NCI-H1092 (cell line): ENCODE measurements around the gene CARMIL1.

Experiments
- DNase-seq: peaks from one replicate; lab custom pipeline; 2025; lab: John Stamatoyannopoulos, UW

Gene CARMIL1

DNA sequence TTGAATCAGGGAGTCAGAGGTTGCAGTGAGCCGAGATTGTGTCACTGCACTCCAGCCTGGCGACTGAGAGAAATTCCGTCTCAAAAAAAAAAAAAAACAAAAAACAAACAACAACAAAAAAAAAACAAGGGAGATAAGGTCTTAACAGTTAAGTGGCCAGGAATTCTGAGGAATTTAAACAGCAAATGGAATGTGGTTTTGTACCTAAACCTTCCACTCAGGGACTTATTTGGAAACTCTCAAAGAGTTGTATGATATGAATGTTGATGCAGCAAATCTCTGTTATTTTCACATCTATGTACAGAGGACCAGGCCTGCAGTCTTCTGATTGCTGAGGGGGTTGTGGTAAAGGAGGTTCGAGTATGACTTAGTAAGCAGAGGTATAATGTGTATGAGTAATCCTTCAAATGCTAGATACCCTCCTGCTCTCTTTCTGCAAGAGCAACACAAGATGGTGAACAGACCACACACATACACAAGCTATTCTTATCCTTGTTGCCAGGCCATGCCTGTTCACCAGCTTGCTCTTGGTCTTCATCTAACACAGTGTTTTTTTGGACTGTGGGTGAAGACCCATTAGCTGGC lies 197.9 kb downstream of the CARMIL1 start:
- DNase-seq: no peak

GRCh38 chr6:25478973-25479372 lies 199.8 kb downstream of the CARMIL1 start:
- DNase-seq: no peak

DNA sequence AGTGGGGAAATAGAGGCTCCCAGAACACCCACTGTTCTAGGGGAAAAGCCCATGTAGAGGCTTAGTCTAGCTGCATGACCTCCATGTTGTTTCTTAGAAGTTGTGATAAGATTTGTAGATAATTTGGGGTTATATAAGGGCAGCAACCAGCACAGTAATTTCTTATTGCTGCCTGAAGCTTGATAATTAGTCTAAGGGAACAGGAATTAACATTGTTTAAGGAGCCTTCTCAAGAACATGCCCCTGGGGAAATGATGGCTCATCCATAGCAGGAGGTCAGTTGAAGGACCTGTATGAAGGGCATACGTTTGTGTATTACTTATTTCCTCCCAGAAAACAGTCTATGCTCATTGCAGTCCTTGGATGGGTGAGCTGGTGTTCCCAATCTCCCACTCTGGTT lies 202.1 kb downstream of the CARMIL1 start:
- DNase-seq: no peak

DNA sequence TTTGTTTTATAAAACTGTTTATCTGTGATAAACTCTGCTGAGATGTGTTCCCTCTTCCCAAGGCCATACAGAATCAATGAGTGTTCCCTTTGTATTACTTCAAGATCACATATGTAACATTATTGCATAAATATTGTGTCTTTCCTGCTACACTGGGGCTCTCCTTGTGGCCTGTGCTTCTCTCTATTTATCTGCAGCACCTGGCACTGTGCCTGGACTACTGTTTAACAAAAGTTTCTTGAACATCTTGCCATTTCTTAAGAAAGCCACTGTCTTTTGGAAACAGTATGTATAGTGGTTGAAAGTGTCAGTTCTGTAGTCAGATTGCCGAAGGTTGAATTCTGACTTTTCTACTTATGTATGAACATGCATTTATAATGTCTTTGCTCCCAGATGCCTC lies 203.8 kb downstream of the CARMIL1 start:
- no peak for DNase-seq

DNA sequence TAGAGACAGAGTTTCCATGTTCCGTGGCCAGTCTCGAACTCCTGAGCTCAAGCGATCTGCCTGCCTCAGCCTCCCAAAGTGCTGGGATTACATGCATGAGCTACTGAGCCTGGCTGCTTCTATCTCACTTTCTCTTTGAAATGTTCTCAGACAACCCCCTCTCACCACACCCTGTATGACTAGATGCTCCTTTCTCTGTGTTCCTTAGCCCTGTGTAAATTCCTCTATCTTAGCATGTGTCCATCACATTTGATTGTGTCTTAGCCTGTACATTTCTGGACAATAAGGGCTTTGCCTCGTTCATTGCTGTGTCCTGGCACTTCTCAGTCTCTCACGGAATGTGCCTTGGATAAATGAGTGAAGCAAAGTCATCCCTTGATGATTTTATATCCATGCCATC lies 204.8 kb downstream of the CARMIL1 start:
- no peak for DNase-seq

DNA sequence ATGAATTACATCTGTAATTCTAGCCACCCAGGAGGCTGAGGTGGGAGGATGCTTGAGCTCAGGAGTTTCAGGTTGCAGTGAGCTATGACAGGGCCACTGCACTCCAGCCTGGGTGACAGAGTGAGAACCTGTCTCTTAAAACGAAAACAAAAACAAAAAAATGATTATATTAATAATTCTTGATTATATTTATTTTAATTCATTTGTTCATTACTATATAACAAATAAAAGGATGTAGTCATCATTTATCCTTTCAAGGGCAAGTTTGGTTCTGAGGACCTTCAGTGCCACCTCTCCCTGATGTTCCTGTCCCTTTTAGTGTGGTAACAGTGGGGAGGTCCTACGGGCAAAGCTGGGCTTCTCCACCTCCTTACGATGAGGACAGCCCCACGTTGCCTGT lies 205.7 kb downstream of the CARMIL1 start:
- DNase-seq: no peak

GRCh38 chr6:25485821-25486534 lies 206.8 kb downstream of the CARMIL1 start:
- peak; percentile 88 for DNase-seq

DNA sequence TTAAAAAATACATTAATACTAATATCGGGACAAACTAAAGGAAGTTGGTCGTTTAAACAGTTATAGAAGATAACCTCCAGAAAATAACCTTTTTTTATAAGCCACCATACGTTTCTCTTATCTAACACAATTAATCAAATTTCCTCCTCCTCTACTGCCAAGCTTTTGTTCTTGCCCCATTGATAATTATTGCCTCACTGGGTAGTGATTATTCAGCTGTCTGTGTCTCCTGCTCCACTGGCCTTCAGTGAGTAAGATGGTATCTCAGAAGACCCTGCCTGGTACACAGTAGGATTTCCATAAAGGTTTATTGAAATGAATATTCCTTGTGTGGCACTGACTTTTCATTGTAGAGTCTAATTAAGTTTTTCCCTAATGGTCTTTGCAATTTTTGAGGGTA lies 207.4 kb downstream of the CARMIL1 start:
- DNase-seq: peak; percentile 1

GRCh38 chr6:25487012-25487411 lies 207.8 kb downstream of the CARMIL1 start:
- peak; percentile 17 for DNase-seq

- DNase-seq: no peak
Measured at GRCh38 chr6:25488156-25488555, 209.0 kb downstream of the CARMIL1 start.

GRCh38 chr6:25489399-25489798 lies 210.2 kb downstream of the CARMIL1 start:
- DNase-seq: no peak

DNA sequence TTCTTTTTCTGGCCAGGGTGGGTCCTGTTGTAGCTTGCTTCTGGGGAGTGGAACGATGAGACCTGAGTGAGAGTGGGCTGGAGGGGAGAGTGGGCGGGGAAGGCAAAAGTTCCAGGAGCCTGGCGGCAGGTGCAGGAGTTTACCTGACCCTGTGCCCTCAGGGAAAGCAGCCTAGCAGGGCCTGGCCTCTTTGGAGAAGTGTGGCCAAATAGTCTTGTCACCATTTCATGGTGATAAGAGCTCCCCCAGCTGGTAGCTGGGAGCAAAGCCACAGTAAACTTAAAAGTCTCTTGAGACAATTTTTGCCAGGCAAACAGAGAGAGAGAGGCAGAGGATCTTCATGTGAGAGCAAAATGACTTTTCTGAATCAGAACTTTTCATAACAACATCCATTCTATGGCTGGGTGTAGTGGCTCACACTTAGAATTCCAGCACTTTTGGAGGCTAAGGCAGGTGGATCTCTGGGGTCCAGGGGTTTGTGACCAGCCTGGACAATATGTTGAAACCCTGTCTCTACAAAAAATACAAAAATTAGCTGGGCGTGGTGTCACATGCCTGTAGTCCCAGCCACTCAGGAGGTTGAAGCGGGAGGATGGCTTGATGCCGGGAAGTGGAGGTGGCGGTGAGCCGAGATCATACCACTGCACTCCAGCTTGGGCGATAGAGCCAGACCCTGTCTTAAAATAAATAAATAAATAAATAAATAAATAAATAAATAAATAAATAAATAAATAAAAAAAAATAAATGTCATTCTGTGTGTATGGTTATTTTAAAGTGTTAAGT lies 211.0 kb downstream of the CARMIL1 start:
- DNase-seq: peak; percentile 74

- no peak for DNase-seq
Measured at GRCh38 chr6:25492951-25493350, 213.8 kb downstream of the CARMIL1 start.

- DNase-seq: no peak
Measured at GRCh38 chr6:25494469-25494868, 215.3 kb downstream of the CARMIL1 start.

DNA sequence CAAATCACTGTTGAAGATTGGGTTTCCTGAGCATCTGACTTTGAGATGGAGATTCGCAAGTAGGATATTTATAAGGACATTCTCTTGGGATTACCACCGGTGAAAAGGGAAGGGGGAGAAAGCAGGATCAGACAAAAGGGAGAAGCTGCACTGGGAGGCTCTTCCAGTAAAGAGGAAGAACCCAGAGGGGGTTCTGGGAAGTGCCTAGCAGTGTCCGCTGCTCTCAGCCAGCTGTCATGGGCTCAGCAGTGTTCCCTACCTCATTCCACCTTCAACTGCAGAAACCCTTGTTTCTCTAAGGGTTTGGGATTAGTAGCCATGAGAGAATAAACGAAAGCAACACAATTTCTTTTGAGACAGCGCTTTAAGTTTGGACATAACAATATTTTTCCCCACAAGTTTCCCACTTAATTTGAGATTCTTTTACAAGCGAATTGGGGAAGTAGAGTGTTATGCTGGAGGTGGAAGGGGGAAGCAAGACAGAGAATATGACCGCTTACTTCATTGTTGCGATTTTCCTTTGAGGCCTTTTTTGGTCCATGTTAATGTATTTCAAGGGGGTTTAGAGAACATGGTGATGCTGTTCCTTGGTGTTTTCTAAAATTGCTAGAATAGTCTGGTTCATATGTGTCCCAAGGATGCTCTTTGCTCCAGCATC lies 218.3 kb downstream of the CARMIL1 start:
- DNase-seq: no peak

- no peak for DNase-seq
Measured at GRCh38 chr6:25498505-25498904, 219.3 kb downstream of the CARMIL1 start.

DNA sequence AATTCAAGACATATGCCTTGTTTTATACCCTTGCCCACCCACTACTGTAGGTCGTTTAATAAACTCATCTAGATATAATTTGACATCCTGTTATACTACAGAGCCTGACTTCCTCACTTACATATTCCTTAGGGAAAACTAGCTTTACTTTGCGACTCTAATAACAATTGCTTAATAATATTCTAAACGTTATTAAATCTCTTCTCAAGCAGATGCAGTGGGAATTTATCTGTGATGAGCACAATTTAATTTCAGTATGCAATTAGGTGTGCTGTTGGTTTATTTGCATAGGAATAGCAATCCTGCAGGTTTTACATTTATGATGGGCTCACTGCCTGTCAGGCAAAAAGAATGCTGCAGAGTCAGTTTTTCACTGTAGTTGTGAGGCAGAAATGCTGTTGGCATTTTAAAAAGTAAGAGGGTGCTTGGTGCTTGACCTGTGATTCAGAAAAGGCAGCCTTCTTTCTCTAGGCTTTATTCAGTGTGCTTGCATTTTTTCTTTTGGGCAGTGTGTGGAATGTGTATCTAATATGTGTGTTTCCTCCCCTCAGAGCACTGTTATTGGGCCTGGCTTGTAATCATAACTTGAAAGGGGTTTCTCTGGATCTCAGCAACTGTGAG lies 220.6 kb downstream of the CARMIL1 start:
- DNase-seq: no peak

- no peak for DNase-seq
Measured at GRCh38 chr6:25503686-25504085, 224.5 kb downstream of the CARMIL1 start.

- no peak for DNase-seq
Measured at GRCh38 chr6:25504661-25505060, 225.5 kb downstream of the CARMIL1 start.

DNA sequence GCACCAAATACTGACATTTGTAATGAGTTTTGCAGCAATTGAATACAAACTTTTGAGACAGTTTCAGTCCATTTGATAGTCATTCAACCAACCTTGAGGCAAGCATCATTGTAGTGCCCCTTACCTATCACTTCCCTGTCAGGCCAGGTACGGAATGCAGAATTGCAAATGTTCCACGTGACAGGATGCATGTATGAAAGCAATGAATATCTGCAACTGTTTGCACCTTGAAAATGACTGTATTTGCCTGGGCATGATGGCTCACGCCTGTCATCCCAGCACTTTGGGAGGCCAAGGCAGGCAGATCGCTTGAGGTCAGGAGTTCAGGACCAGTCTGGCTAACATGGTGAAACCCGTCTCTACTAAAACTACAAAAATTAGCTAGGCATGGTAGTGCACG lies 226.8 kb downstream of the CARMIL1 start:
- no peak for DNase-seq

GRCh38 chr6:25508051-25508450 lies 228.9 kb downstream of the CARMIL1 start:
- DNase-seq: no peak

DNA sequence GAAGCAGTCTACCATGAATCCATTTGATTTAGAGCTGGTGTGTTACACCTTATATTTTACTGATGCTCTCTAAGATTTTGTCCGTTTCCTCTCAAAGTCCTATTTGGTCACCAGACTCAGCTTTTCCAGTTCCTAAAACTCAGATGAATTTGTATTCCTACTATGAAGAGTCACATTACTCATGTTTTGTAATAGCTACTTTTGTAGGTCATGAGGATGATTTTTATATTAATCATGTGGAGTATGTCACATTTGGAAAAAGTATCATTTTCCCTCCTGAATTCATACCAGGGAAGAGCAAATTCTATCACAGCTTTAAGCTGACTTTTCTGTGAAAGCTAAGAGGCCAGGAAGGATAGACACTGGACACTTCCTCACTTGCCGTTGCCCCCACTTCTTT lies 232.2 kb downstream of the CARMIL1 start:
- DNase-seq: no peak
